Neural progenitor cell (in vitro differentiated cells): Measurements from ENCODE around the gene DNASE2B. TPM values are rescaled to one million over a fixed set of nuclear protein-coding genes. Genes with fewer than 3 reads are reported as not detected.

ENCODE experiments used
- DNase-seq: peaks from one replicate; pipeline ENCODE4 v3.0.0-alpha.2; 2016; ENCODE audit warnings: low spot score
- H2AFZ ChIP-seq: fragments of 200-600 bp; sonication (generic); replicated peaks from 2 replicates; pipeline ENCODE4 v1.6.1; 2016; ENCODE audit warnings: antibody characterized with exemption
- H3F3A ChIP-seq: fragments of 200-600 bp; sonication (generic); 2 replicates; pipeline ENCODE4 v1.6.1; 2016; ENCODE audit warnings: antibody characterized with exemption, low read depth
- H3K27ac ChIP-seq: fragments of 200-600 bp; sonication (generic); 2 replicates; pipeline ENCODE4 v1.5.1; 2016; ENCODE audit warnings: mild to moderate bottlenecking
- H3K27me3 ChIP-seq: fragments of 200-600 bp; sonication (generic); 2 replicates; pipeline ENCODE4 v1.6.1; 2016; ENCODE audit warnings: mild to moderate bottlenecking, moderate library complexity
- H3K36me3 ChIP-seq: fragments of 200-600 bp; sonication (generic); 2 replicates; pipeline ENCODE4 v1.5.1; 2016
- H3K4me1 ChIP-seq: fragments of 200-600 bp; sonication (generic); 2 replicates; pipeline ENCODE4 v1.6.1; 2016; ENCODE audit warnings: mixed run types
- H3K4me2 ChIP-seq: fragments of 200-600 bp; sonication (generic); 2 replicates; pipeline ENCODE4 v1.6.1; 2016
- H3K4me3 ChIP-seq: fragments of 200-600 bp; sonication (generic); 2 replicates; pipeline ENCODE4 v1.5.1; 2016
- H3K79me2 ChIP-seq: fragments of 200-600 bp; sonication (generic); 2 replicates; pipeline ENCODE4 v1.6.1; 2016; ENCODE audit warnings: low read depth
- H3K9ac ChIP-seq: fragments of 200-600 bp; sonication (generic); 2 replicates; pipeline ENCODE4 v1.6.1; 2016
- H3K9me3 ChIP-seq: fragments of 200-600 bp; sonication (generic); 2 replicates; pipeline ENCODE4 v1.5.1; 2016; ENCODE audit warnings: low read depth
- H4K20me1 ChIP-seq: fragments of 200-600 bp; sonication (generic); 2 replicates; pipeline ENCODE4 v1.6.1; 2016; ENCODE audit warnings: low read depth
- H3K27ac Mint-ChIP-seq: 3 replicates; pipeline ENCODE4 v1.8.0; 2021; ENCODE audit warnings: mixed read lengths
- H3K27me3 Mint-ChIP-seq: 2 replicates; pipeline ENCODE4 v1.8.0; 2022; ENCODE audit warnings: low read depth, mild to moderate bottlenecking, inconsistent platforms, moderate library complexity, mixed read lengths; ENCODE audit not compliant: insufficient read depth
- H3K36me3 Mint-ChIP-seq: 3 replicates; pipeline ENCODE4 v1.8.0; 2021; ENCODE audit warnings: mixed read lengths
- H3K4me1 Mint-ChIP-seq: 3 replicates; pipeline ENCODE4 v1.8.0; 2021; ENCODE audit warnings: mixed read lengths
- H3K4me3 Mint-ChIP-seq: 3 replicates; pipeline ENCODE4 v1.8.0; 2021; ENCODE audit warnings: mild to moderate bottlenecking, moderate library complexity, mixed read lengths
- H3K9me3 Mint-ChIP-seq: 3 replicates; pipeline ENCODE4 v1.8.0; 2020; ENCODE audit warnings: mixed read lengths
- CTCF ChIP-seq: fragments of 200-600 bp; sonication (generic); IDR thresholded peaks from 2 replicates; pipeline ENCODE4 v1.5.1; 2017; ENCODE audit warnings: antibody characterized with exemption, mild to moderate bottlenecking
- EZH2 ChIP-seq: fragments of 200-600 bp; sonication (generic); IDR thresholded peaks from 2 replicates; pipeline ENCODE4 v1.6.1; 2017; ENCODE audit warnings: antibody characterized with exemption, mild to moderate bottlenecking, moderate library complexity
- EZH2phosphoT487 ChIP-seq: fragments of 200-600 bp; sonication (generic); IDR thresholded peaks from 2 replicates; pipeline ENCODE4 v1.6.1; 2017; ENCODE audit warnings: antibody characterized with exemption
- total RNA-seq: library from RNA; depleted of rRNA; stranded (reverse); fragments of >200 nt; gene quantifications from 2 replicates; pipeline ENCODE4 v1.2.3, GENCODE V29; 2015; ENCODE audit warnings: low replicate concordance

DNASE2B gene
- total RNA-seq, 1 donor from 2014 or later, result not detected

GRCh38 chr1:84361796-84362195 lies 36.5 kb upstream of the DNASE2B start:
- DNase-seq, result no peak
- Mint-ChIP-seq H3K27ac (no peak overlapping the region), H3K9me3 (no peaks in the 10 kb centered on the region), H3K27me3 (peaks cover 2% of the 10 kb centered on the region), H3K36me3 (no peaks in the 10 kb centered on the region), H3K4me1 (peaks cover 4% of the 10 kb centered on the region), H3K4me3 (no peak overlapping the region)
- TF ChIP-seq CTCF (no peak), EZH2phosphoT487 (no peak), EZH2 (no peak)
- no peaks in the 10 kb centered on the region for H3K9me3 ChIP-seq
- no peaks in the 10 kb centered on the region for H3K27me3 ChIP-seq
- H4K20me1 ChIP-seq, result no peaks in the 10 kb centered on the region
- no peak overlapping the region for H3K27ac ChIP-seq
- no peaks in the 10 kb centered on the region for H3F3A ChIP-seq
- H3K4me2 ChIP-seq, result no peak overlapping the region
- H3K36me3 ChIP-seq, result no peaks in the 10 kb centered on the region
- no peaks in the 10 kb centered on the region for H3K4me1 ChIP-seq
- H2AFZ ChIP-seq, result no peak overlapping the region
- no peak overlapping the region for H3K9ac ChIP-seq
- no peak overlapping the region for H3K4me3 ChIP-seq
- no peaks in the 10 kb centered on the region for H3K79me2 ChIP-seq

- H3F3A ChIP-seq, result no peaks in the 10 kb centered on the region
- H3K27ac ChIP-seq, result no peak overlapping the region
- no peaks in the 10 kb centered on the region for H3K9me3 Mint-ChIP-seq
- no peak for DNase-seq
- H3K4me2 ChIP-seq, result no peak overlapping the region
- H3K9ac ChIP-seq, result no peak overlapping the region
- no peaks in the 10 kb centered on the region for H3K36me3 Mint-ChIP-seq
- peak overlapping the region; percentile 4 for H2AFZ ChIP-seq
- H3K9me3 ChIP-seq, result no peaks in the 10 kb centered on the region
- H3K4me3 Mint-ChIP-seq, result no peak overlapping the region
- H3K27me3 ChIP-seq, result no peaks in the 10 kb centered on the region
- H3K36me3 ChIP-seq, result no peaks in the 10 kb centered on the region
- H3K27me3 Mint-ChIP-seq, result peaks cover 2% of the 10 kb centered on the region
- H3K4me1 ChIP-seq, result no peaks in the 10 kb centered on the region
- TF ChIP-seq EZH2phosphoT487 (no peak), EZH2 (no peak), CTCF (no peak)
- H3K79me2 ChIP-seq, result no peaks in the 10 kb centered on the region
- H3K4me1 Mint-ChIP-seq, result peaks cover 4% of the 10 kb centered on the region
- H3K27ac Mint-ChIP-seq, result no peak overlapping the region
- no peaks in the 10 kb centered on the region for H4K20me1 ChIP-seq
- no peak overlapping the region for H3K4me3 ChIP-seq
Measured at GRCh38 chr1:84363019-84363418, 35.3 kb upstream of the DNASE2B start.

- Mint-ChIP-seq H3K27ac (no peak overlapping the region), H3K9me3 (no peaks in the 10 kb centered on the region), H3K4me3 (no peak overlapping the region), H3K4me1 (peaks cover 4% of the 10 kb centered on the region), H3K27me3 (peaks cover 2% of the 10 kb centered on the region), H3K36me3 (no peaks in the 10 kb centered on the region)
- H3F3A ChIP-seq, result no peaks in the 10 kb centered on the region
- H3K27ac ChIP-seq, result no peak overlapping the region
- no peak overlapping the region for H3K4me2 ChIP-seq
- H3K4me1 ChIP-seq, result no peaks in the 10 kb centered on the region
- no peak overlapping the region for H2AFZ ChIP-seq
- no peaks in the 10 kb centered on the region for H3K36me3 ChIP-seq
- H3K4me3 ChIP-seq, result no peak overlapping the region
- H3K9ac ChIP-seq, result no peak overlapping the region
- no peaks in the 10 kb centered on the region for H3K9me3 ChIP-seq
- no peak for DNase-seq
- H4K20me1 ChIP-seq, result no peaks in the 10 kb centered on the region
- TF ChIP-seq CTCF (no peak), EZH2phosphoT487 (no peak), EZH2 (no peak)
- no peaks in the 10 kb centered on the region for H3K79me2 ChIP-seq
- H3K27me3 ChIP-seq, result no peaks in the 10 kb centered on the region
Measured at GRCh38 chr1:84363622-84364021, 34.7 kb upstream of the DNASE2B start.
